ENCODE results near the gene VPS37C. TPM values are rescaled to one million over a fixed set of nuclear protein-coding genes. Genes with fewer than 3 reads are reported as not detected.

Gene VPS37C
- total and polyA plus RNA-seq, 9 of the 15 experiments (the other 6 are each of a cell fraction or from before 2014, with no cell fraction given) = 0.62 to 29.8 (median 11.5) TPM

DNA sequence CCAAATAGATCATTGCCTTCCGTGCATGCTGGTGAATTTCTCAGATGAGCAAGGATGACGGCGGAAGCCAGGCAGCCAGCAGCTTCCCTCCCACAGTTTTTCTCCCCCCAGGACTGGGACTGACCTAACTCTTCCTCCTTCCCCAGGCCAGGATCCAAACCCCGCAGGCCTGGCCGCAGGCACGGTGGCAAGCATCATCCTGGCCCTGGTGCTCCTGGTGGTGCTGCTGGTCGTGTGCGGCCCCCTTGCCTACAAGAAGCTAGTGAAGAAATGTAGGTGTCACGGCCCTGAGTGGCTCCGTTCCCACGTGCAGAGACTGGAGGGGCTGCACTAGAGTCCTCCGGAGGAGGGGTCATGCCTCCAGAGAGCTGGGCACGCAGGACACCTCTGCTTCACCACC, 38.5 kb downstream of the VPS37C start (continued):
- TF ChIP-seq, protein P1, sequence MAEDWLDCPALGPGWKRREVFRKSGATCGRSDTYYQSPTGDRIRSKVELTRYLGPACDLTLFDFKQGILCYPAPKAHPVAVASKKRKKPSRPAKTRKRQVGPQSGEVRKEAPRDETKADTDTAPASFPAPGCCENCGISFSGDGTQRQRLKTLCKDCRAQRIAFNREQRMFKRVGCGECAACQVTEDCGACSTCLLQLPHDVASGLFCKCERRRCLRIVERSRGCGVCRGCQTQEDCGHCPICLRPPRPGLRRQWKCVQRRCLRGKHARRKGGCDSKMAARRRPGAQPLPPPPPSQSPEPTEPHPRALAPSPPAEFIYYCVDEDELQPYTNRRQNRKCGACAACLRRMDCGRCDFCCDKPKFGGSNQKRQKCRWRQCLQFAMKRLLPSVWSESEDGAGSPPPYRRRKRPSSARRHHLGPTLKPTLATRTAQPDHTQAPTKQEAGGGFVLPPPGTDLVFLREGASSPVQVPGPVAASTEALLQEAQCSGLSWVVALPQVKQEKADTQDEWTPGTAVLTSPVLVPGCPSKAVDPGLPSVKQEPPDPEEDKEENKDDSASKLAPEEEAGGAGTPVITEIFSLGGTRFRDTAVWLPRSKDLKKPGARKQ (CRISPR knock-in tag; IDR thresholded peaks at IDR 0.05) = no peak
- no peak for TF ChIP-seq FOSL1 (tag; conservative IDR thresholded peaks at IDR 0.05)
- no peak for TF ChIP-seq YBX1 (IDR thresholded peaks at IDR 0.05)
- TF ChIP-seq, protein P2, sequence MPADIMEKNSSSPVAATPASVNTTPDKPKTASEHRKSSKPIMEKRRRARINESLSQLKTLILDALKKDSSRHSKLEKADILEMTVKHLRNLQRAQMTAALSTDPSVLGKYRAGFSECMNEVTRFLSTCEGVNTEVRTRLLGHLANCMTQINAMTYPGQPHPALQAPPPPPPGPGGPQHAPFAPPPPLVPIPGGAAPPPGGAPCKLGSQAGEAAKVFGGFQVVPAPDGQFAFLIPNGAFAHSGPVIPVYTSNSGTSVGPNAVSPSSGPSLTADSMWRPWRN (IDR thresholded peaks at IDR 0.05; ENCODE audit: low read depth) = no peak
- TF ChIP-seq PTBP1 (IDR thresholded peaks at IDR 0.05; ENCODE audit: low read depth, low read length) = no peak
- TF ChIP-seq FOXM1 (IDR thresholded peaks at IDR 0.05; ENCODE audit: low read depth) = no peak
- TF ChIP-seq FOXM1 (CRISPR knock-in tag; IDR thresholded peaks at IDR 0.05; ENCODE audit: low read depth) = no peak
- TF ChIP-seq TFAM (CRISPR knock-in tag; conservative IDR thresholded peaks at IDR 0.05) = no peak
- TF ChIP-seq, protein P3, sequence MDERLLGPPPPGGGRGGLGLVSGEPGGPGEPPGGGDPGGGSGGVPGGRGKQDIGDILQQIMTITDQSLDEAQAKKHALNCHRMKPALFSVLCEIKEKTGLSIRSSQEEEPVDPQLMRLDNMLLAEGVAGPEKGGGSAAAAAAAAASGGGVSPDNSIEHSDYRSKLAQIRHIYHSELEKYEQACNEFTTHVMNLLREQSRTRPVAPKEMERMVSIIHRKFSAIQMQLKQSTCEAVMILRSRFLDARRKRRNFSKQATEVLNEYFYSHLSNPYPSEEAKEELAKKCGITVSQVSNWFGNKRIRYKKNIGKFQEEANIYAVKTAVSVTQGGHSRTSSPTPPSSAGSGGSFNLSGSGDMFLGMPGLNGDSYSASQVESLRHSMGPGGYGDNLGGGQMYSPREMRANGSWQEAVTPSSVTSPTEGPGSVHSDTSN (CRISPR knock-in tag; IDR thresholded peaks at IDR 0.05; ENCODE audit: low read depth) = no peak
- TF ChIP-seq, protein P3 (tag; conservative IDR thresholded peaks at IDR 0.05; ENCODE audit: low read depth) = no peak
